ENCODE results near the gene KLHL17.
"Not testable (repeated sequence)": the region's sequence is repeated elsewhere in the genome, so short reads cannot be mapped to it uniquely, and the experiment has no call there.

The KLHL17 gene

GRCh38 chr1:982765-983436 lies 22.5 kb downstream of the KLHL17 start:
- DNase-seq: no peak

GRCh38 chr1:983798-984475 lies 23.6 kb downstream of the KLHL17 start:
- peak; percentile 83 for DNase-seq

- no peak for DNase-seq
Measured at GRCh38 chr1:984476-984814, 24.1 kb downstream of the KLHL17 start.

- DNase-seq: no peak
Measured at GRCh38 chr1:985126-985525, 24.7 kb downstream of the KLHL17 start.

GRCh38 chr1:988061-988460 lies 27.7 kb downstream of the KLHL17 start:
- DNase-seq: not testable (repeated sequence)

GRCh38 chr1:991275-991674 lies 30.9 kb downstream of the KLHL17 start:
- not testable (repeated sequence) for DNase-seq

GRCh38 chr1:991895-992294 lies 31.5 kb downstream of the KLHL17 start:
- no peak for DNase-seq

GRCh38 chr1:992362-992761 lies 32.0 kb downstream of the KLHL17 start:
- DNase-seq: no peak

- DNase-seq: no peak
Measured at GRCh38 chr1:993379-993995, 33.1 kb downstream of the KLHL17 start.

GRCh38 chr1:994546-994945 lies 34.2 kb downstream of the KLHL17 start:
- not testable (repeated sequence) for DNase-seq

GRCh38 chr1:995665-996633 lies 35.6 kb downstream of the KLHL17 start:
- no peak for DNase-seq

GRCh38 chr1:996851-997712 lies 36.7 kb downstream of the KLHL17 start:
- DNase-seq: peak; percentile 41

- no peak for DNase-seq
Measured at GRCh38 chr1:997713-997992, 37.3 kb downstream of the KLHL17 start.

- no peak for DNase-seq
Measured at GRCh38 chr1:997993-998744, 37.8 kb downstream of the KLHL17 start.

GRCh38 chr1:998745-998994 lies 38.3 kb downstream of the KLHL17 start:
- DNase-seq: no peak

GRCh38 chr1:998995-999724 lies 38.8 kb downstream of the KLHL17 start:
- DNase-seq: no peak

GRCh38 chr1:999725-1000356 lies 39.5 kb downstream of the KLHL17 start, which contains the start of gene HES4:
HES4 (minus strand) TSS chr1:1000097; CDS start chr1:999973, 124 bp downstream.
- peak; percentile 93 for DNase-seq

GRCh38 chr1:1000357-1001056 lies 40.1 kb downstream of the KLHL17 start:
- DNase-seq: peak; percentile 93

GRCh38 chr1:1001057-1001783 lies 40.8 kb downstream of the KLHL17 start:
- DNase-seq: no peak

All from right forelimb (tissue), 1 donor.